HTERT RPE-1 (cell line): ENCODE results near the gene UNC13A.

ENCODE experiments used
- in situ Hi-C: fragments of 300-500 bp; cut with MboI; formaldehyde crosslinking; loops from 4 replicates; pipeline ENCODE4 v1.14.3; 2020; ENCODE audit warnings: low sequenced_read_pairs

The UNC13A gene

DNA sequence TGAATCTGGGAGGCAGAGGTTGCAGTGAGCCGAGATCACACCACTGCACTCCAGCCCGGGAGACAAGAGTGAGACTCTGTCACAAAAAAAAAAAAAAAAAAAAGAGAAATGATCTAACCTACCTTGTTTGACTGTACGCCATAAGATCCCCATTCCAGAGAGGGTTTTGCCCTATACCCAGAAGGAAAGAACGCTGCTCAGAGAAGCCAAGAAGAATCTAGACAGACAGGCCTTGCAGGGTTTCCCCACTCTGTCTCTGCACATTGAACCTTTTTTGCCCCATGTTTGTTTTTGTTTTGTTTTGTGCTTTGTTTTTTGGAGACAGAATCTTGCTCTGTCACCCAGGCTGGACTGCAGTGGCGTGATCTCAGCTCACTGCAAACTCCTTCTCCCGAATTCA is 23.7 kb upstream of the UNC13A start:
- in situ Hi-C loops: no loop called here

DNA sequence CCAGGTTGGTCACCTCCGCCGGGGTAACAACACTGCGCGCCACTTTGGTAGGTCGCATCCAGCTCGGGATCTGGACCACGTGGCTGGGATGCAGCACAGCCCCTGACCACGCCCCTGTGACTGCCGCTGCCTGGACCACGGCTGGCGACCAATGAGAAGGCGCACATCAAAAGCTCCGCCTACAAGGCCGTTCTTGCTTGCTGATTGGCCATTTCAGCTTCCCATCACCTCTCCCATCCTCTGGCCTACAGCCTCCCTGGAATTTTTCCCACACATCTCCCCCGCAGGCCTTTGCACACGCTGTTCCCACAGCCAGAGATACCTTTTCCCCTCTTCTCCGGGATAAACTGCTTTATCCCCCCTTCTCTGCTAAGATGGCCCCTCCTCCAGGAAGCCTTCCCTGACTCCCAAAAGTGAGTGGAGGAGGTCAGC is 18.6 kb upstream of the UNC13A start:
- in situ Hi-C loops: no loop called here

DNA sequence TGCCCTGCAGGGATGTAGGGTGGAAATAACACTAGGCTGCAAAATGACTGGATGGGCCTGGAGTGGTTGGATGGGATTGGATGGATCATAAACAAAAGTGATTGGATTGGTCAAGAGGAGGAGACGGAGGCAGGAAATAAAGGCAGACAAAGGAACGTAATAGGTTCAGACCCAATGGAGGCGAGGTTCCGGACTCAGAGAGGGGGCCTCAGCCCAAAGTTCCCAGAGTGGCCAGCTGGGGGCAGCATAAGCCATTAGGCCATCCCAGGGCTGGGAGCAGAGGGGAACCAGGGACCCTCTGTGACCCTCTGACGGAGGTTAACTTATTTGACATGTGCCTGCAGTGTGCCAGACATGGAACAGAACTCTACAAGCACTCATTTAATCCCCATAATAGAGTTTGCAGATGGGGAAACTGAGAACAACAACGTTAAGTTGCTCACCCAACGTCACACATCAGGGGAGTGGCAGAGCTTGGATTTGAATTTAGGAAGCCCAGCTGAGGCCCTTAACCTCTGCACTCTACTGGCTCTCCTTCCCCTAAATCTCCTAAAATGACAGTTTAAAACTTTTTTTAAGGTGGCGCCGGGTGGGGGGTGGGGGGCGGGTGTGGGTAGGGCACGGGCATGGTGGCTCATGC is 15.8 kb upstream of the UNC13A start:
- in situ Hi-C loops: no loop called here

DNA sequence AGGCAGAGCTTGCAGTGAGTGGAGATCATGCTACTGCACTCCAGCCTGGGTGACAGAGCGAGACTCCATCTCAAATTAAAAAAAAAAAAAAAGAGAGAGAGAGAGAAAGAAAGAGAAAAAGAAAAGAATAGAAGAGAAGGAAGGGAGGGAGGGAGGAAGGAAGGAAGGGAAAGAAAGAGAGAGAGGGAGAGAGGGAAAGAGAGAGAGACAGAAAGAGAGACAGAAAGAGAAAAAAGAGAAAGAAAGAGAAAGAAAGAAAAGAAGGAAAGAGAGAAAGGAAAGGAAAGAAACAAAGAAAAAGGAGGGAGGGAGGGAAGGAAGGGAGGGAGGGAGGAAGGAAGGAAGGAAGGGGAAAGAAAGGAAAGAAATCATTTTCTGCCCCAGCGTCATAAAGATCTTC is 7.0 kb upstream of the UNC13A start:
- in situ Hi-C loops: no loop called here

DNA sequence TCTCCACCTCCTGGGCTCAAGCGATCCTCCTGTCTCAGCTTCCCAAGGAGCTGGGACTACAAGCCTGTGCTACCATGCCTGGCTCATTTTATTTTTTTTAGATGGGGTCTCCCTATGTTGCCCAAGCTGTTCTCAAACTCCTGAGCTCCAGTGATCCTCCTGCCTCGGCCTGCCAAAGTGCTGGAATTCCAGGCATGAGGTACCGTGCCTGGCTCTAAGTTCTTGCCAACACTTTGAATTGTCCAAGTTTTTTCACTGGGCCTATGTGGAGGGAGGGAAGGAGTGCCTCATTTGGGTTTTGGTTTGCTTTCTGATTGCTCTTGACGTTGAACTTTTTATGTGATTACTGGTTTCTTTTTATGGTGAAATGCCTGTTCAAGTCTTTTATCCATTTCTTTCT is 4.4 kb upstream of the UNC13A start:
- in situ Hi-C loops: no loop called here

DNA sequence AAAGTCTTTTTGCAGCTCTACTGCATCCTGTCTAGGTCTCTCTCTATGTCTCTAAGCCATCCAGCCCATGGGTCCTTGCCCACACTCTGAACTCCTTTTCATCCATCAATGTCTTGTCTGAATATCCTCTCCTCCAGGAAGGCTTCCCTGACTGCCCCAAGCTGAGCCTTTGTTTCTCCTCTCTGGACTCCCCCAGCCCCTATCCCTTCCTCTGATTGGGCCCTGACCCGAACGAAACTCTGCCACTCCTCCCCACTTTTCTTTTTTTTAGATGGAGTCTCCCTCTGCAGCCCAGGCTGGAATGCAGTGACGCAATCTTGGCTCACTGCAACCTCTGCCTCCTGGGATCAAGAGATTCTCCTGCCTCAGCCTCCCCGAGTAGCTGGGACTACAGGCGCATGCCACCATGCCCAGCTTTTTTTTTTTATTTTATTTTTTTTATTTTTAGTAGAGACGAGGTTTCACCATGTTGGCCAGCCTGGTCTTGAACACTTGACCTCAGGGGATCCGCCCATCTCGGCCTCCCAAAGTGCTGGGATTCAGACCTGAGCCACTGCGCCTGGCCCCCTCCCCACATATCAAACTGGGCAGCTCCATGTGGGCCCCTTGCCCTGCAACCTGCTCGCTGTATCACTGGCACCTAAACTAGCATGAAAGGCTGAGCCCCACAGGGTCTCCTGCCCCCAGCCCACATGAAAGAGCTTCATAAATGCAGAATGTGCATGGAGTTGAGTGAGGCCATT is 870 bp upstream of the UNC13A start:
- in situ Hi-C loops: no loop called here

DNA sequence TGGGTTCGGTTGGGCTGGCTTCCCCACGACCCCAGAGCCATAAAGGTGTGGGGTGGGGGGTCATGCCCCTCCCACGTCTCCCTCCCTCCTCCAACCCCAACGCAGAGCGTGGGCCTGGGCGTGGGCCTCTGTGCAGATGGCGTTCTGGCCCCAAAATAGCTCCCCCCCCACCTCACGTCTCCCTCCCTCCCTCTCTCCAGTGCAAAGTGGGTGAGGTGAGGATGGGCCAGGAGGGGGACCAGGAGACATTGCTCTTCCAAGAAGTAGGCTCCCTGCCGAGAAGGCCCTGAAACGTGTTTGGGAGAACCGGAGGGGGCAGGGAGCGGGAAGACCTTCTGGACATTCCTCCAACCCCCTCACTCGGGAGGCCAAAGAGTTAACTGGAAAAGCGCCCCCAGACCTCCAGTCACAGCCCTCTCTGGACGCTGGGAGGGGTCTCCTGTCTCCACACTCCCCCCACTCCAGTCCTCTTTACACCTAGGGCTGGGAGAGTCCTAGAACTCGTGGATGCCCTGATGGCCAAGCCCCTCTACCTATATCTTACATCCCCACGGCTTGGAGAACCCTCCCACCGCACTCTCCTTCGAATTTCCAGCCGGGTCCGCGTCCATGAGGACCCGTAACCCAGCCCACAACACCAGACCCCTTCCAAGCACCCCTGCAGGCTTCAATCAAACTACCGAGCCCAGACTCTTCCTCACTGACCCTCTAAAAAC is 855 bp downstream of the UNC13A start:
- in situ Hi-C loops: no loop called here

DNA sequence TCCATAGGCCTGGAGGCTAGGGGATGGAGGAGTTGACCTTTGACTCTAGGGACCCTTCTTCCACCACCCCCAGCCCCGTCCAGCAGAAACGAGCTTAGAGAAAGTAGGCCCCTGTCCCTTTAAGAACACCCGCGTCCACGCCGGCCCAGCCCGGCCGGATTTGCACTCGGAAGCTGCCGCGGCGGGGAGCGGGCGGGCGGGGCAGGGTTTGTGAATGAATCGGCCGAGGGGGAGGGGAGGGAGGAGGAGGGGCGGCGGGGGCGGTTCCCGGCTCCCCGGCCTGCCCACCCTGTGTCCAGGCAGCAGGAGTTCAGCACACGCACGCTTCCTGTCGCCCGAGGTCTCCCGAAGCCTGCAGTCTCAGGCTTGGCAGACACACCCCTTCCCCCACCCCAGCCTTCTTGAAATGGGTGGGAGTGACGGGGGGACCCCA is 1.5 kb downstream of the UNC13A start:
- in situ Hi-C loops: no loop called here

DNA sequence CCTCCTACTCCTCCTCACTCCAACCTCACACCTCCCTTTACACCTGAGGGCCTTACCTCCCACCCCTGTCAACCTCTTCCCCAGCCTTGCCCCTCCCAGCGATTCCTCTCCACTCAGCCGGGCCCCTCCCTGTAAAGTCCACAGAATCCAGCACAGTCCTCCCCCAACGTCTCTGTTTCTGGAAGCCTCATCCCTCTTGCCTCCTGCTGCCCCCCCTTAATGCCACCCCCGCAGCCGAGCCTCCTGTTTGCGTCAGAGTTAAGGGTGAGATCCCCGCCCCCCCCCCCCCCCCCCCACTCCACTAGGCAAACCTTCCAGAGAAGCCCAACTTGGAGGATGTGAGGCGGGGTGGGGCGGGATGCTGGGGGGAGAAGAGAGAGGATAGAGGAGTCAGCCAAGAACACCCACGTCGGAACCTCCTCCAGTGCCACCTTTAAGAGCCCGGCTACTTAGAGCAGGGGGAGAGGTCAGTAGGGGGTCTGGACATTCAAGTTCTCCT is 2.1 kb downstream of the UNC13A start:
- in situ Hi-C loops: no loop called here

DNA sequence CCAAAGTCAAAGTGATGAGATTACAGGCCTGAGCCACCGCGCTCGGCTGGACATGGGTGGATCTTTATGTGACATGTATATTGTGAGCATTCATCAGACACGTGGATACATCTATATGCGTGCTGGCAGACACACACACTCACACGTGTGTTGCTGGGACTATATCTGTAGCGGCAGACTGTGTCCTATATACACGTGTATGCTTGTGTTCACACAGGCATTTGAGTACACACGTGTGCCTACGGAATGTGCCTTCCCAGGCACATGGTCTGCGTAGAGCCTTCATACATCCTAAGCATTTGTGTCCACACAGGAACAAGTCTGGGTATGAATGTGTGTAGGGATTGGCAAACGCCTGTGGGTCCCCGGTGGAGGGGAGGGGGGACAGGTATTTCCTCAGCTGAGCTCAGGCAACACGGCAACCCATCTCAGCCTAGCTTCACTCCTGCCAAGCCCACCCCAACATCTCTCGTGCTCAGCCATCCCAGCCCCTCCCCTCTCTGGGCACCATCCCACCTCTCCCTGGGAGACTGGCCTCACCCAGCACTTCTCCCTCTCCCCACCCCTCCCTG is 2.6 kb downstream of the UNC13A start:
- in situ Hi-C loops: no loop called here

DNA sequence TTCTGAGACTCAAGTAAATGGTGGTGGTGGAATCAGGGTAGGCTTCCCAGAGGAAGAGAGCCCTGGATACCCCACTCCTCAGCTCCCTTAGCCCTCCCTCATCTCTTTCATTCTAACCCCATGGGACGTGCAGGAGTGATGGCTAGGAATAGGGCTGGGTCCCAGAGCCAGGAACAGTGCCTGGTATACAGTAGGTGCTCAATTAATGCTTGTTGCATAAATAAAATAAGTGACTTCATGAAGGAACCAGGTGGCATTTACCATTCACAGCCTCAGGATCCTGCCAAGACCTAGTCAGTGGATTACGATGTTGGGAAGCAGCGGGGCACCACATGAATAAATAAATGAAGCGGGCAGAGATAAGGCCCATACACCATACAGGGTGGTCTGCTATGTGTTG is 3.9 kb downstream of the UNC13A start:
- in situ Hi-C loops: no loop called here

DNA sequence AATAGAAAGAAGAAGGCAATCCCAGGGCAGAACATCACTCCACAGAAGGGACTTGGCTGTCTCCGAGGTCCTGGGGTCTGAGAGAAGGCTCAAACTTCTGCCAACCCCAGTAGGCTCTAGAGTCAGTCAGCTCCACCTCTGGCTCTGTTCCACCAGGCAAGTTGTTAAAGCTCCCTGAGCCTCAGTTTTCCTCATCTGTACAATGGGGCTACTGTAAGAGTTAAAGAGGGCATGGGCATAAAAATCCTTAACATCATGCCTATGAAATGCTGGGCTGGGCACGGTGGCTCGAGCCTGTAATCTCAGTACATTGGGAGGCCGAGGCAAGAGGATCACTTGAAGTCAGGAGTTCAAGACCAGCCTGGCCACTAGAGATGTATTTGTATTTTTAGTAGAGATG is 5.1 kb downstream of the UNC13A start:
- in situ Hi-C loops: no loop called here

DNA sequence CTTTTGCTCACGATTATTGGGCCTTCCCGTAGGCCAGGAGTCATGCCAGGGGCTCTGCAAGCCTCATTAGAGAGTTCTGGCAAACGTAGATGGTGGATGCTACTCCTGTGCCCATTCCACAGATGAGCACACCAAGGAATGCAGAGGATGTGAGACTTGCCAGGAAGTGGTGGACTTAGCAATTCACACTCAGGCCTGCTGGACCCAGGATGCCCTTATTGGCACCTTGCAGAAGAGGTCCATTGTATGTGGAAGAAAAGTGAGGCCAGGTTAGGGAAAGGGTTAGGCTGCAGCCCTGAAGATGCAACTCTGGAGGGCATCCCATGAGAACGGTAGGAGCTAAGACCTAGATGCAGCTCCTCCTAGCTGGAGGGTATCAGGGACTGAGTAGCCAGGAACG is 5.9 kb downstream of the UNC13A start:
- in situ Hi-C loops: no loop called here

DNA sequence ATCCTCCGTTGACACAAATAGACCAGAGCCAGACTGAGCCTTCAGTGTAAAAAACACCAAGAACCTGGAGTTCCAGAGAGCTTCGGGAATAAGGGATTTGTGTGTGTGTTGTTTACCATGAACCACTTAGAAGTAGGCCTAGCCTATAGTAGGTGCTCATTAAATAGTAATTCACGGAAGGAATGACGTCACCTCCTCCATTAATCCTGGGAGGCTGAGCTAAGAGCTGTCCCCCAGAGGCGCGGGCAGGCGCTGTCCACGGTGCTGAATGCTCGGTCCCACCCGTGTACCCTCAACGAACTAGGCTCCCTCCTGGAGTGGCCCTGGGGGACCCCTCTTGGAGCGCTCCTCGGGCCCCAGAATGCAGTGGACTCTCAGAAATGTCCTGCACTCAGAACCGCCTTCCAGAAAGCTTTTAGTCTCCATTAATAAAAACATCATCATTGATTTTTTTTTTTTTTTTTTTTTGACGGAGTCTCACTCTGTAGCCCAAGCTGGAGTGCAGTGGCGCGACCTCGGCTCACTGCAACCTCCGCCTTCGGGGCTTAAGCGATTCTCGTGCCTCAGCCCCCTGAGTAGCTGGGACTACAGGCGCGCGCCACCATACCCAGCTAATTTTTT is 6.5 kb downstream of the UNC13A start:
- in situ Hi-C loops: no loop called here

DNA sequence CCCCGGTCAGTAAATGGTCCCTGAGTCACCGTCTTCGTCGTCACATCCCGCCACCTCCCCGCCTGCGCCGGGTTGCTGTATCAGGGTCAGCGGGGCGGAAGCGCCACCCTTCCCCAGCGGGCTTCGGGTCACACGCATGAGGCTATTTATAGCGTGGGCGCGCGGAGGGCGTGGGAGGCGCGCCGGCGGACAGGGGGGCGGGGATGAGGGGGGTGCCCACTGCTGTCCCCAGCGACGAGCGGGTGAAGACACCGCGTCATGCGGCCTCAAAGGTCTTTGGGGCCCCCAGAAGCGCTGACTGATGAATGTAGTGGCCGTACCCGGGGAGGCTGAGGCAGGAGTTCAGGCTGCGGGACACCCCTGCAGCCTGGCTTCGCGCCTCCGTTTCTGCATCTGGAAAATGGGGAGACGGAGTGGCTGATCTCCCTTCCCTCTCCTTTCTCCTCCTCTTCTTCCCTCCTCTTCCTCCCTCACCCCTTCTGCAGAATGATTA is 7.9 kb downstream of the UNC13A start:
- in situ Hi-C loops: no loop called here

DNA sequence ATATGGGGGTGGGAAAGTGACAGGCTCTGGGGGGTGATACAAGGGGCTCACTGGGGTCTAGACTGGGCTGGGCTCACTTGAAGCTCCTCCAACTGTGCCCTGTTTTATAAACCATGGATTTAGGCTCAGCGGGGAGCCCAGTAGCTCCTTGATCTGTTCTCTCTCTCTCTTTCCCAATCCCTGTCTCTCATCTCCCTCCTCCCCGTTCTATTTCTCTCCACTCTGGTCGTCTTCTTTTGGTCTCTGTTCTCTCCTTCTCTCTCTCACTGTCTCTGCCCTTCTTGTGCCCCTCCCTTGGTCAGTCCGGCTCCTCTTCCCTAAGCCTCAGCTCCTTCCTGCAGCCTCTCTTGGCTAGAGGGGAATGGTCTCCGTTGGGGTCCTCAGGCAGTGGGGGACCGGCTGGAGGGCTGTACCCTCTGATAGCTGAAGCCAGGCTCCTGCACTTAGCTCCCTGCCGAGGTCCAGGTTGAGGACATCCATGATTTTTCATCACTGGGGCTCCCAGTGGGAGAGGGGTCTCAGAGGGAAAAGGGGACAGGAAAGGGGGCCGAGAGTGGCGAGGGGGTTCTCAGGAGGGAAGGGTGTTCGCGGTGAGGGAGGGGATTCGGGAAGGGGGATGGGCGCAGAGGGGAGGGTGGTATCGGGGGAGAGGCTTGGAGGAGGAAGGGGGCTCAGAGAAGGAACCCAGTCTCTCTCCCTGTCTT is 8.5 kb downstream of the UNC13A start:
- in situ Hi-C loops: no loop called here

DNA sequence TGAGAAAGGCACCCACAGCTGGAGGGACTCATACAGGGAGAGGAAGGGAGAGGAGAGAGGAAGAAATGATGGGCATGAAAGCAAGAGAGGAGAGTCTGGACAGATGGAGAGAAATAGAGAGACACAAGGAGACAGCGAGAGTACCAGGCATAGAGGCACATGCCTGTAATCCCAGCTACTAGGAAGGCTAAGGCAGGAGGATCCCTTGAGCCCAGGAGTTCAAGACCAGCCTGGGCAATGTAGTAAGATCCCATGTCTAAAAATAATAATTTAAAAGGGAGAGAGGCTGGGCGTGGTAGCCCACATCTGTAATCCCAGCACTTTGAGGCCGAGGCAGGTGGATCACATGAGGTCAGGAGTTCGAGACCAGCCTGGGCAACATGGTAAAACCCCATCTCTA is 9.3 kb downstream of the UNC13A start:
- in situ Hi-C loops: no loop called here

DNA sequence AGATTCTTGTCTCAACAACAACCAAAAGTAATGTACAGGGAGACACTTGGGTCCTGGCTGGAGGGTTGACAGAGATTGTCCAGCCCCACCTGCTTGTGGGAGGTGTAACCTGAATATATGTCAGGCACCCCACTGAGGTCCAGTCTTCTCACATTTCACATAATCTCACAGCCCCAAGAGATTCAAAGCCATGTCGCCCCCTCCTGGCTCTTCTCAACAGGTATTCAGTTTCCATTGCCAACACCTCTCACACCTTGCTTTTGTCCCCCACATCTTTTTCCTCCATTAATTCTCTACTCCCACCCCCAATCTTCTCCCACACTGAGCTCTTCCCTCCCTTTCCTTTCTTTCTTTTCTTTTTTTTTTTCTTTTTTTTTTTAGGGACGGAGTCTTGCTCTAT is 11.2 kb downstream of the UNC13A start:
- in situ Hi-C loops: no loop called here

DNA sequence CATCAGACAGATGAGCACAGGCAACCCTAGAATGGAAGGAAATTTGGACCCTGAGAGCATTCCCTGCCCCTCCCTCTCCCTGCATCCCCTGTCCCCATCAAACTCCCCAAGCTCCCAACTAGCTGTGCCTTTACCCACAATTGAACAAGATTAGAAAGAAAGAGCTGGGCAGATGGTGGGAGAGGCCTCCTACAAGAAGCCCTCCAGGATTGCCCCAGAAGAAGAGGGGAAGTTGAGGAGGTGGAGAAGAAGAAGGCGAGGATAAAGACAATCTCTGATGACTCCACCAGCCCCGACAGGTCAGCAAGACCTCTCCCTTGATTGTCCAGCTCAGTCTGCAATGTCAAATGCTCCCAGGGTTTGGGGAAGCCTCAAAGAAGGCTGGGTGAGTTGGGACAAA is 11.9 kb downstream of the UNC13A start:
- in situ Hi-C loops: no loop called here
